GM23248 (cell line): ENCODE measurements around the gene CASKIN1.

ENCODE experiments used
- EZH2 ChIP-seq: fragments of 200-600 bp; sonication (generic); IDR thresholded peaks from 2 replicates; pipeline ENCODE4 v1.6.1; 2018; ENCODE audit warnings: antibody characterized with exemption, mild to moderate bottlenecking; ENCODE audit not compliant: insufficient read depth, poor library complexity, severe bottlenecking
- EZH2phosphoT487 ChIP-seq: fragments of 200-600 bp; sonication (generic); IDR thresholded peaks from 2 replicates; pipeline ENCODE4 v1.6.1; 2018; ENCODE audit warnings: antibody characterized with exemption, moderate library complexity, mild to moderate bottlenecking, low read depth; ENCODE audit not compliant: insufficient read depth

DNA sequence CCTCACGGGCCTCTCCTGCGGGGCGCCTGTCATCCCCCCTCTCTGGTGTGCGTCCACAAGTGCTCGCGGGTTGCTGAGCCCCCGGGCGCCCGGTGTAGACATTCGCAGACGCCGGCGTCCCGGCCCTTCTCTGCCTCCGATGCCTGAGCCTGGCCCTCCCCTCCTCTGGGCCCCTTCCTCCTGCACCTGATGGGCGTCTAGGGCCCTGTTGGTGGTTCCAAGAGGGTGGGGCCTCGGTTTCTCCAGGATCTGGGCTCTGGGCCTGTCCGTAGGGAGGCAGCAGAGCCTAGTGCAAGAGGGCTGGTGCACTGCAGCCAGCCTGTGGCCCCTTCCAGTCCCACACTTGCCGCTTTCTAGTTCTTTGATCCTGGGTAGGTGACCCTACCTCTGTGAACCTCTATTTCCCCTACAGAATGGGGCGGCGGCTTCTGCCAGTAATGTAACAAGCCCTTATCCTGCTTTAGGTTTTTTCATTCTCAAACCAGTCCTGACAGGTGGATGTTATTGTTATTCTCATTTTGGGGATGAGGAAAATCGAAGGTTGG, 27.6 kb upstream of the CASKIN1 start:
- no peak for TF ChIP-seq EZH2
- no peak for TF ChIP-seq EZH2phosphoT487
